Measurements from ENCODE around the gene ZPR1. TPM values are rescaled to one million over a fixed set of nuclear protein-coding genes. Genes with fewer than 3 reads are reported as not detected.

The ZPR1 gene
- total and polyA plus RNA-seq, 10 donors = 16.2 to 47.6 (median 23.4) TPM

- Histone ChIP-seq H3K4me1 (peaks cover 9 to 29% (median 19%) of the 10 kb centered on the region in 6 donors), H3K27me3 (replicated peaks in 1 of 7) (peaks cover 0 to 8% (median 0%) of the 10 kb centered on the region in 7 donors), H3K9me3 (no peaks in the 10 kb centered on the region), H3K27ac (no peak overlapping the region), H3K36me3 (no peaks in the 10 kb centered on the region), H3K4me3 (no peak overlapping the region)
- peak; percentile 61 for DNase-seq
- 77 to 86% (median 78%) methylated on average over 5 to 13 of the region's 13 CpGs for WGBS, 5 donors
- intact Hi-C loops (cut with DNase I; ENCODE audit: low total_unique reads) = no loop called here
- no peak for TF ChIP-seq CTCF (IDR thresholded peaks at IDR 0.05 in 8 of 11, conservative IDR thresholded peaks at IDR 0.05 in 3 of 11)
- TF ChIP-seq POLR2A (IDR thresholded peaks at IDR 0.05) = no peak
- no peak for TF ChIP-seq POLR2AphosphoS5 (IDR thresholded peaks at IDR 0.05)
These were observed 44.8 kb upstream of the ZPR1 start for GRCh38 chr11:116832350-116833290.

- peak; percentile 47 for DNase-seq
- TF ChIP-seq POLR2A (IDR thresholded peaks at IDR 0.05) (no peak), CTCF (IDR thresholded peaks at IDR 0.05 in 8 of 11, conservative IDR thresholded peaks at IDR 0.05 in 3 of 11) (no peak), POLR2AphosphoS5 (IDR thresholded peaks at IDR 0.05) (no peak)
- intact Hi-C loops (cut with DNase I; ENCODE audit: low total_unique reads) = no loop called here
These were observed 44.0 kb upstream of the ZPR1 start for GRCh38 chr11:116831790-116832349.

GRCh38 chr11:116830184-116830912 is 42.5 kb upstream of the ZPR1 start:
- Histone ChIP-seq H3K36me3 (no peaks in the 10 kb centered on the region), H3K4me1 (peaks cover 4 to 9% (median 7%) of the 10 kb centered on the region in 6 donors), H3K9me3 (no peaks in the 10 kb centered on the region), H3K27ac (no peak overlapping the region), H3K27me3 (replicated peaks in 1 of 7) (peaks cover 0 to 3% (median 0%) of the 10 kb centered on the region in 7 donors), H3K4me3 (no peak overlapping the region)
- intact Hi-C loops (cut with DNase I; ENCODE audit: low total_unique reads) = no loop called here
- TF ChIP-seq POLR2A (IDR thresholded peaks at IDR 0.05) (no peak), POLR2AphosphoS5 (IDR thresholded peaks at IDR 0.05) (no peak), CTCF (IDR thresholded peaks at IDR 0.05 in 8 of 11, conservative IDR thresholded peaks at IDR 0.05 in 3 of 11) (no peak)
- peak; percentile 66 for DNase-seq
- 88 to 95% (median 92%) methylated on average over 16 to 17 of the region's 17 CpGs for WGBS, 5 donors

More at GRCh38 chr11:116831790-116832349, 44.0 kb upstream of the ZPR1 start:
- Histone ChIP-seq H3K9me3 (no peaks in the 10 kb centered on the region), H3K36me3 (no peaks in the 10 kb centered on the region), H3K4me1 (peaks cover 9 to 24% (median 19%) of the 10 kb centered on the region in 6 donors), H3K27ac (no peak overlapping the region), H3K4me3 (no peak overlapping the region), H3K27me3 (replicated peaks in 1 of 7) (peaks cover 0 to 8% (median 0%) of the 10 kb centered on the region in 7 donors)
- WGBS, 5 donors = 90 to 92% (median 91%) methylated on average over 6 to 7 of the region's 7 CpGs

All from spleen (tissue), 11 donors.